ENCODE results near the gene TBC1D10B.

The TBC1D10B gene

DNA sequence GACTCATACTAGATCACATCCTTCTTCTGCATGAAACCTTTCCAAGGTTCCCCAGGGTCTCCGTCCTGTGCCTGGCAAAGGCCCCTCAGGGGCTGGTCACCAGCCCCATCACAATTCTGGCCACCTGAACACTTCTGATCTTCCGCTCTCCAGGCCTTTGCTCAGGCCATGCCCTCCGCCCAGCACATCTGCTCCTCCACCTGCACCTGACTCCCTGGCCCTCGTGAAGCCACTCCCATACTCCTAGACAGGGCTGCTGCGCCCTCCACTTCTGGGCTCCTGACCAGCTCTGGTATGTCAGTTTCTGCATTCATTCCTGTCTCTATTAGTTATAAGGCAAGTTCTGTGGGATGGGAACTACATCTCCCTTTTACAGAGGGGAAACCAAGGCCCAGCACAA is 2.4 kb upstream of the TBC1D10B start:
- POLR2A ChIA-PET: no interaction called here
- CTCF ChIA-PET: interaction anchor here (1.0 kb wide), 1 partner anchor 10 kb away, joined by 3 read pairs; the partner anchor contains the start of gene SEPTIN1
- TF ChIP-seq, protein P1, sequence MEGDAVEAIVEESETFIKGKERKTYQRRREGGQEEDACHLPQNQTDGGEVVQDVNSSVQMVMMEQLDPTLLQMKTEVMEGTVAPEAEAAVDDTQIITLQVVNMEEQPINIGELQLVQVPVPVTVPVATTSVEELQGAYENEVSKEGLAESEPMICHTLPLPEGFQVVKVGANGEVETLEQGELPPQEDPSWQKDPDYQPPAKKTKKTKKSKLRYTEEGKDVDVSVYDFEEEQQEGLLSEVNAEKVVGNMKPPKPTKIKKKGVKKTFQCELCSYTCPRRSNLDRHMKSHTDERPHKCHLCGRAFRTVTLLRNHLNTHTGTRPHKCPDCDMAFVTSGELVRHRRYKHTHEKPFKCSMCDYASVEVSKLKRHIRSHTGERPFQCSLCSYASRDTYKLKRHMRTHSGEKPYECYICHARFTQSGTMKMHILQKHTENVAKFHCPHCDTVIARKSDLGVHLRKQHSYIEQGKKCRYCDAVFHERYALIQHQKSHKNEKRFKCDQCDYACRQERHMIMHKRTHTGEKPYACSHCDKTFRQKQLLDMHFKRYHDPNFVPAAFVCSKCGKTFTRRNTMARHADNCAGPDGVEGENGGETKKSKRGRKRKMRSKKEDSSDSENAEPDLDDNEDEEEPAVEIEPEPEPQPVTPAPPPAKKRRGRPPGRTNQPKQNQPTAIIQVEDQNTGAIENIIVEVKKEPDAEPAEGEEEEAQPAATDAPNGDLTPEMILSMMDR (IDR thresholded peaks at IDR 0.05; ENCODE audit: control extremely low read depth, extremely low read depth, low read depth, missing control alignments): no peak
- no peak for DNase-seq (ENCODE audit: extremely low spot score)

GRCh38 chr16:30372038-30372712 is 1.9 kb upstream of the TBC1D10B start:
- DNase-seq (ENCODE audit: extremely low spot score): no peak
- TF ChIP-seq, protein P1 (IDR thresholded peaks at IDR 0.05; ENCODE audit: control extremely low read depth, extremely low read depth, low read depth, missing control alignments): no peak
- ChIA-PET CTCF (interaction anchor here (1.0 to 1.9 kb wide), 11 partner anchors 10 to 322 kb away, joined by 3 to 15 read pairs (median 6); partner anchors contain the start of genes CD2BP2, DCTPP1, SEPTIN1 and TBX6), POLR2A (interaction anchor here (1.4 to 1.9 kb wide), 2 partner anchors 10 to 46 kb away, joined by 3 to 9 read pairs; partner anchors contain the start of gene SEPTIN1)

GRCh38 chr16:30371248-30371816 is 1.0 kb upstream of the TBC1D10B start:
- ChIA-PET POLR2A (interaction anchor here (0.5 to 1.9 kb wide), 8 partner anchors 8 to 279 kb away, joined by 3 to 11 read pairs (median 4); partner anchors contain the start of genes CD2BP2, SEPTIN1 and TBX6), CTCF (interaction anchor here (0.8 to 1.9 kb wide), 17 partner anchors 9 to 322 kb away, joined by 3 to 15 read pairs (median 4); partner anchors contain the start of genes CD2BP2, DCTPP1, SEPTIN1 and TBX6)
- no peak for DNase-seq (ENCODE audit: extremely low spot score)
- TF ChIP-seq, protein P1 (IDR thresholded peaks at IDR 0.05; ENCODE audit: control extremely low read depth, extremely low read depth, low read depth, missing control alignments): no peak

- TF ChIP-seq, protein P1 (IDR thresholded peaks at IDR 0.05; ENCODE audit: control extremely low read depth, extremely low read depth, low read depth, missing control alignments): peak; percentile 2
- no peak for DNase-seq (ENCODE audit: extremely low spot score)
- CTCF ChIA-PET: interaction anchor here (0.8 to 3.5 kb wide), 8 partner anchors 11 to 259 kb away, joined by 3 to 15 read pairs (median 6); partner anchors contain the start of genes CD2BP2 and ZNF771
- POLR2A ChIA-PET: interaction anchor here (0.9 to 1.3 kb wide), 2 partner anchors 14 to 48 kb away, joined by 3 to 11 read pairs; partner anchors contain the start of gene CD2BP2
These were observed 297 bp downstream of the TBC1D10B start for GRCh38 chr16:30369938-30370455.

DNA sequence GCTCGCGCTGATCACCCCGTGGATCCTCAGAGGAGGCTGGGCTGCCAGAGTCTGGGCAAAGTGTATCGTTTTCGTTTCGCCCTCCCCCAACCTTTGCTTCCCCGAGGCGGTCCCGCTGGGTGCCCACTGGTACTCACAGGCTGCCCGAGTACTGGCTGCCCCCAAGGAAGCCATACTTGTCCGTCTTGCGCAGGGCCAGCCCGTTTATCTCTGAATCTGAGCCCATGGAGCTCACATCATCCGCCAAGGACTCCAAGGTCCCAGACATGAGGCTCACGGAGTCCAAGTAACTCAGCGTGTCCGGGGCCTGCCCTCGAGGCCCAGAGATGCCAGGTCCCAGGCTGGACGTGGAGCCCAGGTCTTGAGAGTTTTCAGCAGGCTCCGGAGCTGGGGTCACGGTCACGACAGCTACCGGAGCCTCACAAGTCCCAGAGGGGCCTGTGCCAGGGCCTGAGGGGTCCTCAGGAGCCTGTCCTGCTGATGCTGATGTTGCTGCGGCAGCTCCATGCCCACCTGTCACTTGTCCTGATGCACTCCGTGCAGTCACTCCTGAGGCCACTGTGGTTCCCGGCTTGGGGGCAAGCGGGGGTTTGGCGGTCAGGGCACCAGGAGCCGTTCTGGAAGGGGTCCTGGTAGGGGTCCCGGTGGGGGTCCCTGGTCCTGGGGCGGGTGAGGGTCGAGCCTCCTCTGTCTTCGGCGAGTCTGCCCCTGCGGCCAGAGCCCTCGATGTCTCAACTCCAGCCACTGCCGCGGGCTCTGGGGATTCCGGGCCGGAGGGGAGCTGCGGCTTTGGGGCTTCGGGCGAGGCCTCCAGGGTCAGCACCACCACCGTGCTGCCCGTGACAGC is 980 bp downstream of the TBC1D10B start:
- DNase-seq (ENCODE audit: extremely low spot score): no peak
- ChIA-PET CTCF (interaction anchor here (0.7 to 3.5 kb wide), 6 partner anchors 11 to 241 kb away, joined by 3 to 14 read pairs (median 4); partner anchors contain the start of genes CD2BP2, DCTPP1, ZNF48 and ZNF689), POLR2A (interaction anchor here (0.9 to 1.4 kb wide), 3 partner anchors 10 to 49 kb away, joined by 3 to 5 read pairs (median 3); partner anchors contain the start of gene CD2BP2)
- TF ChIP-seq, protein P1 (IDR thresholded peaks at IDR 0.05; ENCODE audit: control extremely low read depth, extremely low read depth, low read depth, missing control alignments): no peak

All from GM10248 (cell line).